HEK293T (cell line): ENCODE data around the gene ABR.

ENCODE experiments used
- ARNT ChIP-seq: fragments of 450-650 bp; IDR thresholded peaks from 2 replicates; pipeline ENCODE4 v1.6.1; 2017; ENCODE audit warnings: mild to moderate bottlenecking
- BHLHE40 ChIP-seq: fragments of 450-650 bp; IDR thresholded peaks from 2 replicates; pipeline ENCODE4 v1.6.1; 2016; ENCODE audit warnings: mild to moderate bottlenecking, moderate library complexity, borderline replicate concordance
- ELF4 ChIP-seq: fragments of 450-650 bp; IDR thresholded peaks from 2 replicates; pipeline ENCODE4 v1.6.1; 2017; ENCODE audit warnings: antibody characterized with exemption
- FOXA1 ChIP-seq: fragments of 450-650 bp; IDR thresholded peaks from 2 replicates; pipeline ENCODE4 v1.6.1; 2016; ENCODE audit warnings: mild to moderate bottlenecking
- FOXM1 ChIP-seq: fragments of 450-650 bp; IDR thresholded peaks from 2 replicates; pipeline ENCODE4 v1.6.1; 2017; ENCODE audit warnings: mild to moderate bottlenecking, borderline replicate concordance
- HDGF ChIP-seq: fragments of 450-650 bp; IDR thresholded peaks from 2 replicates; pipeline ENCODE4 v1.6.1; 2017; ENCODE audit warnings: antibody characterized with exemption, borderline replicate concordance
- NFRKB ChIP-seq: fragments of 450-650 bp; IDR thresholded peaks from 2 replicates; pipeline ENCODE4 v1.6.1; 2016; ENCODE audit warnings: mild to moderate bottlenecking, moderate library complexity
- SP1 ChIP-seq: fragments of 450-650 bp; IDR thresholded peaks from 2 replicates; pipeline ENCODE4 v1.6.1; 2017
- SUZ12 ChIP-seq: fragments of 450-650 bp; IDR thresholded peaks from 2 replicates; pipeline ENCODE4 v1.6.1; 2016; ENCODE audit warnings: mild to moderate bottlenecking
- TARDBP ChIP-seq: fragments of 450-650 bp; IDR thresholded peaks from 2 replicates; pipeline ENCODE4 v1.6.1; 2016
- ZNF384 ChIP-seq: fragments of 450-650 bp; IDR thresholded peaks from 2 replicates; pipeline ENCODE4 v1.6.1; 2016

GRCh38 chr17:1228781-1229348 is 49.1 kb upstream of the ABR start:
- TF ChIP-seq HDGF, result no peak
- TF ChIP-seq NFRKB, result no peak
- TF ChIP-seq ZNF384, result no peak
- no peak for TF ChIP-seq TARDBP
- TF ChIP-seq FOXM1, result no peak
- TF ChIP-seq SUZ12, result no peak
- no peak for TF ChIP-seq BHLHE40
- TF ChIP-seq ARNT, result no peak
- no peak for TF ChIP-seq SP1
- TF ChIP-seq ELF4, result no peak
- no peak for TF ChIP-seq FOXA1
